Esophagus muscularis mucosa (tissue), 3 donors: ENCODE data around the gene BMPR1A.

Experiments used
- EP300 ChIP-seq: sonication (generic); formaldehyde crosslinking; IDR thresholded peaks from one replicate; pipeline ENCODE4 v1.6.1; 2017; ENCODE audit warnings: antibody characterized with exemption
- POLR2A ChIP-seq: fragments of 450-650 bp; IDR thresholded peaks from one replicate; pipeline ENCODE4 v1.6.1; 2017; ENCODE audit warnings: antibody characterized with exemption, moderate library complexity, mild to moderate bottlenecking, low read depth
- POLR2AphosphoS5 ChIP-seq, 2 donors: sonication (generic); formaldehyde crosslinking; IDR thresholded peaks; one replicate each; pipeline ENCODE4 v1.6.1; 2017; ENCODE audit warnings: antibody characterized with exemption in 2 of 2

DNA sequence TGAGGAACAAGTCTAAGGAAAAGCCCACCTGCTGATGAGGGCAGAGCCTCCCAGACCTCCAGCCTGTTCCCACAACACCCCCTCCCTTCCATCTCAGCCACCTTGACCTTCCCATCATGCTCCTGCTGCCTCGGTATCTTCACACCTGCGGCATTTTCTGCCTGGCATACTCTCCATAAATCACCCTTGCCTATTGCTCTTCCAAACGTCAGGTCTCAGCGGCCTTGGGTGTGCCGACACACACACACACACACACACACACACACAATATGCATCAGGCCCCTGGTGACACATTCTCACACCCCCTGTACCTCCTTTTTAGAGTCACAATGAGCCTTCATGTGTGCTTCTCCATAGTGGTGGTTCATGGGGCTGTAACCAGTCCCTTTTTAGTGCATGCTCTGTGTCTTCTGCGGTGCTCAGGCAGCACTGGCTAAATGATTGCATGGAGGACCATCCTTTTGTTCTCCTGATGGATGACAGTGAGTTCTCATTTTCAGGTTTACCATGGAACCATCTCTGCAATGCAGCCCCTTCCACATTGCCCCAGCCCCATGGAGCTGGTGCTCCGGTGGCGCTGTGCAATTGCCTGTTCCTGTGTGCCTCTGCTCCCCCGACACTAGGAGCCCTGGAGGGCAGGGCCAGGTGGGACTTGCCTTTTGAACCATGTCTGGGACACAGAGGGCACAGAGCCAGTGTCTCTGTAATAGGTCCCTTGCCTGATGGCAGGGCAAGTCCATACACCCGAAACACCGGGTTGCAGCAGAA is 216.4 kb downstream of the BMPR1A start:
- TF ChIP-seq POLR2A (no peak), EP300 (no peak), POLR2AphosphoS5 (IDR thresholded peaks at IDR 0.05) (no peak)
